BJ (cell line): Measurements from ENCODE around the gene RHBDD2. TPM values are rescaled to one million over a fixed set of nuclear protein-coding genes. Genes with fewer than 3 reads are reported as not detected.
"Not testable (repeated sequence)": the region's sequence is repeated elsewhere in the genome, so short reads cannot be mapped to it uniquely, and the experiment has no call there.

Experiments
- CTCF ChIA-PET: fragments of 350-600 bp; formaldehyde crosslinking; extraction: SDS; loops from one replicate; lab custom pipeline; 2021; ENCODE audit warnings: antibody characterized with exemption, inconsistent platforms; lab: Yijun Ruan, JAX
- POLR2A ChIA-PET: fragments of 300-600 bp; sonication (Branson Sonifier 250); formaldehyde crosslinking; extraction: SDS; loops from one replicate; lab custom pipeline; 2021; ENCODE audit warnings: antibody characterized with exemption; lab: Charles Lee
- DNase-seq: peaks from one replicate; pipeline ENCODE4 v3.0.0-alpha.2; 2011; ENCODE audit warnings: low read depth
- H3K27me3 ChIP-seq: 2 replicates; pipeline ENCODE4 v1.6.0; 2011; ENCODE audit warnings: low read length; ENCODE audit not compliant: control insufficient read depth, insufficient read depth
- H3K36me3 ChIP-seq: 2 replicates; pipeline ENCODE4 v1.5.1; 2011; ENCODE audit warnings: low read length; ENCODE audit not compliant: control insufficient read depth, insufficient read depth
- H3K4me3 ChIP-seq: 2 replicates; pipeline ENCODE4 v1.5.1; 2011; ENCODE audit warnings: low read depth, mild to moderate bottlenecking, control low read depth, low read length
- CTCF ChIP-seq: IDR thresholded peaks from 2 replicates; pipeline ENCODE4 v1.5.1; 2011; ENCODE audit warnings: low read depth, mild to moderate bottlenecking, control low read depth, inconsistent platforms, low read length, moderate library complexity; ENCODE audit not compliant: insufficient read depth
- polyA plus RNA-seq: library from polyadenylated mRNA; depleted of rRNA; stranded (reverse); fragments of >200 nt; gene quantifications from 2 replicates; pipeline ENCODE4 v1.2.3, GENCODE V29; 2011

Gene RHBDD2
- polyA plus RNA-seq, 1 experiment = 71.3 TPM

DNA sequence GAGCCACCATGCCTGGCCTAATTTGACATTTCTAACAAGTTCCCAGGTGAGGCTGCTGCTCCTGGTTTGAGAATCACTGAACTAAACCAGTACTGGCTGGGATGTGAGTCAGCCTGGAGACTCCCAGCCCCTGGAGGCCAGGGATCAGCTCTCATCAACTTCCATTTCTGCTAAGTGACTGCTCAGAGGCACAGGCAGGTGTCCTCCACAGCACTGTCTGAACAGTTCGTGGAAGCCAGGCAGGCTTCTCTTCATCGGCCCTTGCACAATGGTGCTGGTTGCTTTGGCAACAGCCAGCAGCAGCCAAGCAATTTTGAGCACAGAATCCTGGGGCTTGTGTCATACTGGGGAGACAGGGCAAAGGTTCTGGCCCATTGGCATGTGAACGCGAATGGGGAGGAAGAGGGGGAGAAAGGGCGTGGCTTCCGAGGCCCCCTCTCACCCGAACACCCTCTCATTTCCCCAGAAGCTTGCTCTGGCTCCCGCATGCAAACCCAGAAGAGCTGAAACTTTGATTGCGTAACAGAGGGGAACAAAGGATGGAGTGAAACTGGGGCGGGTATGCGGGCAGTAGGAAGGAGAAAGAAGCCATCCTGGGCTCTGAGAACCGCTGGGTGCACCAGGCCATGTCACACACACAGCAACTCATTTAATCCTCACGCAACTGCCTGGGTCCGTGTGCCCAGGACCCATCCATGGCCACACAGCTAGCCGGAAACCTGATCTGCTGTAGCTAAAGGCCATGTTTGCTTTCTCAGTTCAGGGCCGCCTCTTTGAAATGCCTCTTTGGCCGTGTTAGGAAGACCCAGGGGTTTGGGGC, 27.2 kb downstream of the RHBDD2 start:
- Histone ChIP-seq H3K4me3 (no peak overlapping the region), H3K36me3 (no peaks in the 10 kb centered on the region), H3K27me3 (no peaks in the 10 kb centered on the region)
- TF ChIP-seq CTCF = no peak
- no peak for DNase-seq
- CTCF ChIA-PET = interaction anchor here (1.0 kb wide), 1 partner anchor 341 kb away, joined by 3 read pairs; no protein-coding TSS in a partner anchor
- POLR2A ChIA-PET = no interaction called here

DNA sequence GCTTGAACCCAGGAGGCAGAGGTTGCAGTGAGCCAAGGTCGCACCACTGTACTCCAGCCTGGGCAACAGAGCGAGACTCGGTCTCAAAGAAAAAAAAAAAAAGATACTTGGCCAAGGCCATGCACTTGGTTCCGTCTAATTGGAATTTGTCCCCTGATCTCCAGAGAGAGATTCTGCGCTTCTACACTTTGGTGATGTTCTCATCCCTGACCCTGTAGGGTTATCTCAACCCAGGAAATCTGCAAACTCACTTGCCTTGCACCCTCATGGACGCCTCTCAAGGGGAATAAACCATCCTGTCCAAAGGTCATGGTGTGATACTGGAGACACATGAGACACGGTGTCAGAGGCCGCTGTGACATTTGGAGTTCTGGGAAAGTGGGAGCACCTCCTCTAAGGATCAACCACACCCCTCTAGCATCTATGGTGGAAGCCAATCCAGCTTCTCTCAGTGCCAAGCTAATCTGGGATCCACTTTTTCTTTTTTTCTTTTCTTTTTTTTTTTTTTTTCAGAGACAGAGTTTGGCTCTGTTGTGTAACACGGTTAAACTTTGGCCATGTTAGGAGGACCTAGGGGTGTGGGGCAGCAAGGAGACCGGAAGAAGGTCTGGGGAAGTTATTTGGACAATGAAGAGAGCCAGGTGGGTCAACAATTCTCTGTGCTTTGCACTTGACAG, 28.3 kb downstream of the RHBDD2 start:
- Histone ChIP-seq H3K4me3 (no peak overlapping the region), H3K27me3 (no peaks in the 10 kb centered on the region), H3K36me3 (no peaks in the 10 kb centered on the region)
- CTCF ChIA-PET = no interaction called here
- DNase-seq = no peak
- POLR2A ChIA-PET = no interaction called here
- TF ChIP-seq CTCF = no peak

DNA sequence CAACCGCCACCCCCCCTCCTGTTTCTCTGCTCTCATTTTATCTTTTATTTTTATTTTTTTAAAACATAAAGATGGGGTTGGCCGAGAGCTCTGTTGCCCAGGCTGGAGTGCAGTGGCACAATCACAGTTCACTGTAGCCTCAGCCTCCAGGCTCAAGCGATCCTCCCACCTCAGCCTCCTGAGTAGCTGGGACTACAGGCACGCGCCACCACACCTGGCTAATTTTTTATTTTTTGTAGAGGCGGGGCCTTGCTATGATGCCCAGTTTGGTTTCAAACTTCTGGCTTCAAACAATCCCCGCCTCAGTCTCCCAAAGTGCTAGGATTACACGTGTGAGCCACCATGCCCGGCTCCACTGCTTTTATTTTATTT, 28.8 kb downstream of the RHBDD2 start:
- POLR2A ChIA-PET = not testable (repeated sequence)
- CTCF ChIA-PET = interaction anchor here (0.8 to 1.0 kb wide), 2 partner anchors 8 to 113 kb away, joined by 3 read pairs; no protein-coding TSS in a partner anchor

DNA sequence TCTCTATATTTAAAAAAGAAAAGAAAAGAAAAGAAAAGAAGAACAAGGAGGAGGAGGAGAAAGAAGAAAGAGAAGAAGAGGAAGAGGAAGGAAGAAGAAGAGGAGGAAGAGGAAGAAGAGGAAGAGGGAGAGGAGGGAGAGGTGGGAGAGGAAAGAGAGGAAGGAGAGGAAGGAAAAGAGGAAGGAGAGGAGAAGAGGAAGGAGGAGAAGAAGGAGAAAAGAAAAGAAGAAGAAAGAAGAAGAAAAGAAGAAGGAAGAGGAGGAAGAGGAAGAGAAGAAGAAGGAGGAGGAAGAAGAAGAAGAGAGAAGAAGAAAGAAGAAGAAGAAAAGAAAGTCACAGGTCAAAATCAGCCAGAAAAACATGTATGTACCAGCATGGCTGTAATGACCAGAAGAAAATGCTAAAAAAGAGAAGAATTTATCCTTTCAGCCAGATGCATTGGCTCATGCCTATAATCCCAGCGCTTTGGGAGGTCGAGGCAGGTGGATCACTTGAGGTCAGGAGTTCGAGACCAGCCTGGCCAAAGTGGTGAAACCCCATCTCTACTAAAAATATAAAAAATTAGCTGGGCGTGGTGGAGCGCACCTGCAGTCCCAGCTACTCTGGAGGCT, 30.8 kb downstream of the RHBDD2 start:
- no peaks in the 10 kb centered on the region for H3K27me3 ChIP-seq
- ChIA-PET POLR2A (no interaction called here), CTCF (no interaction called here)

More for the DNA sequence above, 28.8 kb downstream of the RHBDD2 start:
- H3K27me3 ChIP-seq, H3K4me3 ChIP-seq, H3K36me3 ChIP-seq, DNase-seq: not testable (repeated sequence)

GRCh38 chr7:75911186-75911585, 32.4 kb downstream of the RHBDD2 start:
- H3K27me3 ChIP-seq, DNase-seq, H3K4me3 ChIP-seq, CTCF ChIA-PET, H3K36me3 ChIP-seq, POLR2A ChIA-PET: not testable (repeated sequence)

More for the DNA sequence above, 30.8 kb downstream of the RHBDD2 start:
- no peak for DNase-seq
- Histone ChIP-seq H3K4me3 (no peak overlapping the region), H3K36me3 (no peaks in the 10 kb centered on the region)
- no peak for TF ChIP-seq CTCF

GRCh38 chr7:75913437-75913836, 34.6 kb downstream of the RHBDD2 start:
- POLR2A ChIA-PET = no interaction called here
- no peak for DNase-seq
- Histone ChIP-seq H3K36me3 (no peaks in the 10 kb centered on the region), H3K27me3 (no peaks in the 10 kb centered on the region), H3K4me3 (no peak overlapping the region)
- CTCF ChIA-PET = no interaction called here
- TF ChIP-seq CTCF = no peak
